GM12864 (cell line): ENCODE data around the gene CARF.
A peak's percentile ranks its signal among the peaks of the same experiment; 100 is the strongest.

Source experiments
- DNase-seq: peaks from one replicate; pipeline ENCODE4 v3.0.0-alpha.2; 2011; ENCODE audit warnings: low read depth
- H3K4me3 ChIP-seq: 2 replicates; pipeline ENCODE4 v1.5.1; 2011; ENCODE audit warnings: mild to moderate bottlenecking, low read depth, low read length, control low read depth
- CTCF ChIP-seq: IDR thresholded peaks from 2 replicates; pipeline ENCODE4 v1.5.1; 2011; ENCODE audit warnings: low read depth, mild to moderate bottlenecking, moderate library complexity, low read length, control low read depth, inconsistent platforms; ENCODE audit errors: missing control alignments

CARF gene

GRCh38 chr2:202911512-202912341 is at the start of gene CARF, which contains the start of gene WDR12:
Gene CARF (plus strand): TSS chr2:202912275. CDS start chr2:202941903, 29,628 bp downstream.
Gene WDR12 (minus strand): TSS chr2:202911673. CDS start chr2:202911476, 197 bp downstream.
- peak; percentile 80 for DNase-seq
- peak within 1 kb of the TSS; percentile 98 for H3K4me3 ChIP-seq
- no peak for TF ChIP-seq CTCF

- DNase-seq, result no peak
Measured at GRCh38 chr2:202870431-202871299, 41.4 kb upstream of the CARF start.

DNA sequence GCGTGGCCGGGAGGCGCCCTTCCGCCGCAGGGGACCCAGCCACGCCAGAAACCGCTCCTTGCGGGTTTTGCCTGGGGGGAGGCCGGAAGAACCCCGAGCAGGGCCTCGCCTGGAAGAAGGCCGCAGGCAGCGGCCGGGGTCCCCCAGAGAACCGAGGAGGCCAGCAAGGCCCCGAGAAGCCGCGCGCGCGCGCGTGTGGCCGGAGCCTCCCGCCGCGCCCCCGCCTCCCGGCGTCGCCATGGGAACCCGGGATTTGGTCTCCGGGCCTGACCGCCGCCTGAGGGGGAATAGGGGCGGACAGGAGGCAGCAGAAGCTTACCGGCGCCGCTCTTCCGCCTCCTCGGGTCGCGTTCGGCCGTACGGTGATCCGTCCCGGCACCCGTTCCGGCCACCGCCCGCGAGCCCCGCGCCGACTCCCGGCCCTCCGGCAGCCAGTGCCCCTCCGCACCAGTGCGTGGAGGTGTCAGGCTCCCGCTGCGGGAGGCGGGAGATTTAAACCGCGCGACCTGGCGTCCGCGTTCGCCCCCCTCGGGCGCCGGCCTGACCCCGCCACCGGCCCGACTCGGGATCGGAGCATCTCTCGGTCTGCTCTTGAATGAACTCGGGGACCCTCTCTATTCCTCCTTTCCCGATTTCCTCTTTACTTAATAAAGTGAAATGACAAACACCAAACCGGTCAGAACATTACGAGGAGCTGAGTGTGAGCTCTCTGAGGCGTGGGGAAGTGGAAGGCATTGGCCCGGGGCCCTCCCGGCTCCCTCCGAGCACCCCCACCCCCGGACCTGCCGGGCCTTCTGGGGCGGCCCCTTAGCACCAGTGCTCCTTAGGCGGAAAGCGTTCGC is 40.6 kb upstream of the CARF start, which contains the start of gene ICA1L:
Gene ICA1L (minus strand): TSS at position 467 of the 842 bp plus-strand sequence. CDS start 42,757 bp downstream, outside the sequence.
- TF ChIP-seq CTCF, result no peak
- peak within 1 kb of the TSS; percentile 80 for H3K4me3 ChIP-seq
- no peak for DNase-seq

More at GRCh38 chr2:202870431-202871299, 41.4 kb upstream of the CARF start:
- H3K4me3 ChIP-seq, result peak overlapping the region; percentile 80
- peak; percentile 69 for TF ChIP-seq CTCF

DNA sequence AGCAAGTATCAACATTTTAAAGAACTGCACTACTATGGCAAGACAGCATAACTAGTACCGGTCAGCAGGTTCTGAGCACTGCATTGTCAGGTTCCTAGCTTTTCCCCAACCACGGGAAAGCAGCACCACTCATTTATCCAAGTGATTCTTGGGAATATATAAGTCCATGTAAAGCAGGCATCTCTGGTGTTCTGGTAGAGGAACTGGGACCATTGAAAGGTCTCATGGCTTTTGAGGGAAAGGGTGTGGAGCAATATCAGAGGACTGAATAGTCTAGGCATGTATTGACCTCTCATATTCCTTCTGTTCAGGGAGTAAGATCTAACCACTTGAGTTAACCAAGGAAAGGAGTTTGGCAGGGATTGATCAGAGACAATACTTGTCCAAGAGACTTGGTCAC is 34.4 kb upstream of the CARF start:
- no peak for TF ChIP-seq CTCF
- no peak overlapping the region for H3K4me3 ChIP-seq
- no peak for DNase-seq

GRCh38 chr2:202881570-202881969 is 30.5 kb upstream of the CARF start:
- DNase-seq, result no peak
- no peak for TF ChIP-seq CTCF
- no peak overlapping the region for H3K4me3 ChIP-seq

GRCh38 chr2:202883987-202884675 is 27.9 kb upstream of the CARF start:
- H3K4me3 ChIP-seq, result no peak overlapping the region
- no peak for TF ChIP-seq CTCF
- no peak for DNase-seq
